H1 (cell line): ENCODE measurements around the gene GABPB2. TPM values are rescaled to one million over a fixed set of nuclear protein-coding genes. Genes with fewer than 3 reads are reported as not detected.

Source experiments
- CTCF ChIA-PET: fragments of 300-600 bp; sonication (Branson Sonifier 250); formaldehyde crosslinking; loops from one replicate; lab custom pipeline; 2021; ENCODE audit not compliant: partially characterized antibody; lab: Charles Lee
- POLR2A ChIA-PET: fragments of 300-600 bp; sonication (Branson Sonifier 250); formaldehyde crosslinking; loops from one replicate; lab custom pipeline; 2021; ENCODE audit warnings: inconsistent platforms; ENCODE audit not compliant: partially characterized antibody; lab: Charles Lee
- DNase-seq, 2 experiments: peaks; one replicate each; pipeline versions ENCODE4 v3.0.0 to v3.0.0-alpha.2; 2010 to 2022; ENCODE audit warnings: low spot score in 2 of 2, low read depth in 1 of 2, mixed read lengths in 1 of 2
- FAIRE-seq: peaks from 2 replicates; lab custom pipeline; 2011; peaks lifted over from hg19 to GRCh38; lab: Jason Lieb, UNC
- H2AFZ ChIP-seq: 2 replicates; pipeline ENCODE4 v1.8.1; 2012; ENCODE audit warnings: low read length, inconsistent platforms
- H2AK5ac ChIP-seq: 2 replicates; pipeline ENCODE4 v1.6.1; 2013; ENCODE audit warnings: low read depth, low read length
- H2BK120ac ChIP-seq: replicated peaks from 2 replicates; pipeline ENCODE3; 2013; ENCODE audit warnings: low read depth, low read length, inconsistent platforms
- H2BK12ac ChIP-seq: 2 replicates; pipeline ENCODE4 v1.6.1; 2013; ENCODE audit warnings: low read depth, low read length
- H2BK15ac ChIP-seq: 2 replicates; pipeline ENCODE4 v1.6.1; 2013; ENCODE audit warnings: low read length
- H2BK20ac ChIP-seq: 2 replicates; pipeline ENCODE4 v1.6.1; 2013; ENCODE audit warnings: low read length
- H2BK5ac ChIP-seq: 2 replicates; pipeline ENCODE4 v1.6.1; 2013; ENCODE audit warnings: low read depth, low read length
- H3K14ac ChIP-seq: 2 replicates; pipeline ENCODE4 v1.6.1; 2013; ENCODE audit warnings: inconsistent platforms; ENCODE audit not compliant: insufficient read length
- H3K18ac ChIP-seq: 2 replicates; pipeline ENCODE4 v1.6.1; 2013; ENCODE audit warnings: low read length; ENCODE audit errors: extremely low read depth
- H3K23ac ChIP-seq: 2 replicates; pipeline ENCODE4 v1.6.1; 2013; ENCODE audit warnings: inconsistent platforms; ENCODE audit not compliant: insufficient read length
- H3K23me2 ChIP-seq: 2 replicates; pipeline ENCODE4 v1.6.1; 2013; ENCODE audit warnings: low read depth, low read length
- H3K27ac ChIP-seq: 2 replicates; pipeline ENCODE4 v1.6.1; 2011; ENCODE audit warnings: low read depth, low read length, inconsistent platforms
- H3K27me3 ChIP-seq, 4 experiments: replicated peaks in 1 of 4; 1 replicate in 1 of 4; 2 replicates in 3 of 4; pipeline versions ENCODE4 v1.6.1 to v1.8.1; 2011 to 2013; ENCODE audit warnings: low read length in 3 of 4, mild to moderate bottlenecking in 3 of 4, inconsistent platforms in 2 of 4, mixed read lengths in 2 of 4, moderate library complexity in 1 of 4; ENCODE audit not compliant: control insufficient read depth in 3 of 4, insufficient read depth in 3 of 4; ENCODE audit errors: extremely low read depth in 1 of 4
- H3K36me3 ChIP-seq, 4 experiments: 2 replicates each; pipeline versions ENCODE4 v1.6.1 to v1.8.1; 2011 to 2013; ENCODE audit warnings: mild to moderate bottlenecking in 4 of 4, low read length in 3 of 4, moderate library complexity in 2 of 4, control low read depth in 1 of 4, inconsistent platforms in 1 of 4; ENCODE audit not compliant: insufficient read depth in 4 of 4, control insufficient read depth in 2 of 4
- H3K4ac ChIP-seq: replicated peaks from 2 replicates; pipeline ENCODE3; 2013; ENCODE audit warnings: low read length, low read depth, mixed read lengths, inconsistent platforms; ENCODE audit not compliant: insufficient read length
- H3K4me1 ChIP-seq, 4 experiments: replicated peaks in 1 of 4; 1 replicate in 1 of 4; 2 replicates in 3 of 4; pipeline versions ENCODE4 v1.6.1 to v1.8.1; 2011 to 2013; ENCODE audit warnings: low read length in 3 of 4, inconsistent platforms in 2 of 4, mixed read lengths in 1 of 4; ENCODE audit not compliant: insufficient read depth in 4 of 4, control insufficient read depth in 3 of 4
- H3K4me2 ChIP-seq, 2 experiments: 2 replicates each; pipeline versions ENCODE4 v1.6.1 to v1.8.1; 2011 to 2013; ENCODE audit warnings: low read depth in 2 of 2, low read length in 2 of 2, control low read depth in 1 of 2, inconsistent platforms in 1 of 2, mild to moderate bottlenecking in 1 of 2; ENCODE audit not compliant: insufficient read depth in 1 of 2
- H3K4me3 ChIP-seq, 4 experiments: fragments of 200-600, 300-600 bp in 1 of 4; sonication (generic), shearing (Covaris generic), sonication (Bioruptor Twin) in 1 of 4; 2 replicates each; pipeline versions ENCODE4 v1.5.1 to v1.8.1; 2011 to 2016; ENCODE audit warnings: low read length in 4 of 4, low read depth in 3 of 4, control low read depth in 2 of 4, inconsistent platforms in 2 of 4, mild to moderate bottlenecking in 2 of 4, mixed read lengths in 1 of 4, moderate library complexity in 1 of 4; ENCODE audit not compliant: insufficient read depth in 2 of 4; ENCODE audit errors: extremely low read depth in 1 of 4
- H3K56ac ChIP-seq: replicated peaks from 2 replicates; pipeline ENCODE3; 2013; ENCODE audit warnings: low read depth, mild to moderate bottlenecking, mixed read lengths, low read length, inconsistent platforms; ENCODE audit not compliant: insufficient read length
- H3K79me1 ChIP-seq: 2 replicates; pipeline ENCODE4 v1.6.1; 2013; ENCODE audit warnings: low read depth, low read length, control low read depth
- H3K79me2 ChIP-seq, 2 experiments: 2 replicates each; pipeline versions ENCODE4 v1.6.1 to v1.8.1; 2012 to 2013; ENCODE audit warnings: low read length in 2 of 2, mild to moderate bottlenecking in 2 of 2, inconsistent platforms in 1 of 2; ENCODE audit not compliant: insufficient read depth in 2 of 2, control insufficient read depth in 1 of 2
- H3K9ac ChIP-seq, 4 experiments: replicated peaks in 1 of 4; 1 replicate in 1 of 4; 2 replicates in 3 of 4; pipeline versions ENCODE4 v1.6.1 to v1.8.1; 2011 to 2013; ENCODE audit warnings: low read depth in 3 of 4, low read length in 3 of 4, control low read depth in 2 of 4, mild to moderate bottlenecking in 2 of 4, moderate library complexity in 2 of 4, inconsistent platforms in 1 of 4; ENCODE audit errors: extremely low read depth in 1 of 4
- H3K9me3 ChIP-seq, 2 experiments: 2 replicates each; pipeline versions ENCODE4 v1.6.1 to v1.8.1; 2012 to 2013; ENCODE audit warnings: mild to moderate bottlenecking in 2 of 2, moderate library complexity in 2 of 2, control low read depth in 1 of 2, inconsistent platforms in 1 of 2, low read depth in 1 of 2, low read length in 1 of 2, mixed read lengths in 1 of 2; ENCODE audit not compliant: insufficient read depth in 2 of 2
- H4K20me1 ChIP-seq, 2 experiments: replicated peaks in 1 of 2; 2 replicates each; pipeline versions ENCODE3 to v1.8.1; 2011 to 2013; ENCODE audit warnings: inconsistent platforms in 2 of 2, low read length in 2 of 2, mild to moderate bottlenecking in 1 of 2; ENCODE audit not compliant: insufficient read depth in 2 of 2, control insufficient read depth in 1 of 2
- H4K5ac ChIP-seq: 2 replicates; pipeline ENCODE4 v1.6.1; 2013; ENCODE audit warnings: low read length, low read depth, mixed read lengths, inconsistent platforms; ENCODE audit not compliant: insufficient read length
- H4K8ac ChIP-seq: 2 replicates; pipeline ENCODE4 v1.8.0; 2013; ENCODE audit warnings: mild to moderate bottlenecking, moderate library complexity, low read length, inconsistent platforms; ENCODE audit not compliant: insufficient read depth; ENCODE audit errors: extremely low read depth
- H4K91ac ChIP-seq: replicated peaks from 2 replicates; pipeline ENCODE3; 2013; ENCODE audit warnings: low read length, mixed read lengths, inconsistent platforms; ENCODE audit not compliant: insufficient read length
- CTBP2 ChIP-seq: IDR thresholded peaks from 2 replicates; pipeline ENCODE4 v1.7.0; 2011; ENCODE audit warnings: borderline replicate concordance, mild to moderate bottlenecking, moderate library complexity, mixed read lengths, low read length; ENCODE audit not compliant: insufficient read depth, insufficient read length
- GABPA ChIP-seq: IDR thresholded peaks from 2 replicates; pipeline ENCODE4 v1.6.1; 2011; ENCODE audit warnings: mild to moderate bottlenecking, low read length, moderate library complexity, borderline replicate concordance; ENCODE audit not compliant: insufficient read depth
- SP2 ChIP-seq: IDR thresholded peaks from 2 replicates; pipeline ENCODE4 v1.6.1; 2012; ENCODE audit warnings: mild to moderate bottlenecking, low read length, inconsistent platforms
- SUZ12 ChIP-seq: fragments of 200-600 bp; sonication (generic); IDR thresholded peaks from 2 replicates; pipeline ENCODE4 v1.6.1; 2012; ENCODE audit warnings: mild to moderate bottlenecking, inconsistent platforms, low read length, moderate library complexity, mixed read lengths
- polyA plus RNA-seq, 7 experiments: library from polyadenylated mRNA; depleted of rRNA in 3 of 7; stranded (reverse) in 5 of 7; unstranded in 2 of 7; fragments of >200 nt in 5 of 7; fragments of 200-250 nt in 2 of 7; gene quantifications; 1 replicate in 5 of 7; 2 replicates in 1 of 7; 4 replicates in 1 of 7; pipeline versions ENCODE4 v1.2.1 to v1.2.3, GENCODE V29; 2011 to 2013; ENCODE audit warnings: missing spikeins in 2 of 7, mixed read lengths in 2 of 7
- total RNA-seq: library from RNA; stranded (reverse); fragmentation: NEBNext Ultra II Directional; extraction: Animal tissue kit (Norgen Biotek cat#: 25700); gene quantifications from 2 replicates; pipeline ENCODE4 v1.2.1, GENCODE V29; 2021
- TF ChIP-seq, protein P1 (sequence below): IDR thresholded peaks from 2 replicates; pipeline ENCODE4 v1.6.1; 2011; ENCODE audit warnings: low read length, improper control_type of control experiment

GABPB2 gene
- total and polyA plus RNA-seq, 2 of the 8 experiments (the other 6 are each of a cell fraction or from before 2014, with no cell fraction given) = 1.8 to 2.4 TPM

DNA sequence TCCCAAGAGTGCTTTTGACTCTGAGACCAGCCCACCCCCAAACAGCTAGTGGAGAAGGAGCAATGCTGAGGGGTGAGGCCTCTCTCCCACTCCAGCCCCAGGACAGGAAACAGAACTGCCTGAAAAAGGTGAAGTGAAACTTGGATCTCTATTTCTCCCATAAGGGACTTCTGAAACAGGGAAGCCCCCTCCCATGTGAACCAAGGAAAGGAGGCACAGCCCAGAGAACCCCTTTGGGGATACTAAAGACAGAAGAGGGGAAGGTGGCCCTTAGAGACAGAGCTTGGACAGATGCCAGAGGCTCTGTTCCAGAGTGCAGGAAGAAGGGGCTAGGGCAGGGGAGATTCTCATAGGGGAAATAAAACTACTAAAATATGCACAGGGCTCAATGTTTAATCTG lies 88.8 kb downstream of the GABPB2 start:
- Histone ChIP-seq H3K79me1 (no peaks in the 10 kb centered on the region), H4K8ac (no peak overlapping the region), H3K4ac (no peak overlapping the region), H3K27me3 (no peaks in the 10 kb centered on the region), H3K9ac (no peak overlapping the region), H3K23me2 (no peaks in the 10 kb centered on the region), H3K4me3 (no peak overlapping the region), H4K5ac (no peak overlapping the region), H3K18ac (no peak overlapping the region), H3K9me3 (no peaks in the 10 kb centered on the region), H3K4me1 (no peaks in the 10 kb centered on the region; a peak in 1 of 7 replicates), H4K20me1 (no peaks in the 10 kb centered on the region), H4K91ac (no peak overlapping the region), H3K23ac (no peak overlapping the region), H2BK15ac (no peak overlapping the region), H3K36me3 (peaks cover 0 to 18% (median 6%) of the 10 kb centered on the region in 4 experiments; a peak in 4 of 8 replicates), H3K27ac (no peak overlapping the region), H2AK5ac (no peak overlapping the region), H3K56ac (no peak overlapping the region), H3K14ac (no peak overlapping the region), H2BK120ac (no peak overlapping the region), H2BK12ac (no peak overlapping the region), H2BK20ac (no peak overlapping the region), H3K4me2 (no peak overlapping the region), H2BK5ac (no peak overlapping the region), H2AFZ (no peak overlapping the region), H3K79me2 (no peaks in the 10 kb centered on the region)
- no peak for FAIRE-seq
- CTCF ChIA-PET = interaction anchor here (0.8 to 11.8 kb wide), 7 partner anchors 11 to 134 kb away, joined by 3 to 285 read pairs (median 9); no protein-coding TSS in a partner anchor
- DNase-seq = no peak
- POLR2A ChIA-PET = interaction anchor here (1.3 kb wide), 1 partner anchor 10 kb away, joined by 5 read pairs; no protein-coding TSS in a partner anchor
- TF ChIP-seq GABPA = no peak
- TF ChIP-seq SUZ12 = no peak
- no peak for TF ChIP-seq CTBP2
- TF ChIP-seq, protein P1, sequence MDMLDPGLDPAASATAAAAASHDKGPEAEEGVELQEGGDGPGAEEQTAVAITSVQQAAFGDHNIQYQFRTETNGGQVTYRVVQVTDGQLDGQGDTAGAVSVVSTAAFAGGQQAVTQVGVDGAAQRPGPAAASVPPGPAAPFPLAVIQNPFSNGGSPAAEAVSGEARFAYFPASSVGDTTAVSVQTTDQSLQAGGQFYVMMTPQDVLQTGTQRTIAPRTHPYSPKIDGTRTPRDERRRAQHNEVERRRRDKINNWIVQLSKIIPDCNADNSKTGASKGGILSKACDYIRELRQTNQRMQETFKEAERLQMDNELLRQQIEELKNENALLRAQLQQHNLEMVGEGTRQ = no peak
- TF ChIP-seq SP2 = no peak
